Measurements from ENCODE around the gene ARHGEF2. TPM values are rescaled to one million over a fixed set of nuclear protein-coding genes. Genes with fewer than 3 reads are reported as not detected.

Gene ARHGEF2
- total and polyA plus RNA-seq, 2 of the 13 experiments (the other 11 are each of a cell fraction or from before 2014, with no cell fraction given), result 16.1 to 32.1 TPM

GRCh38 chr1:155940482-155940992 is 37.8 kb downstream of the ARHGEF2 start (continued):
- TF ChIP-seq MYC (CRISPR knock-in tag; IDR thresholded peaks at IDR 0.05; ENCODE audit: borderline replicate concordance) (no peak), ZNF562 (CRISPR knock-in tag; IDR thresholded peaks at IDR 0.05; ENCODE audit: borderline replicate concordance) (no peak), SP4 (CRISPR knock-in tag; IDR thresholded peaks at IDR 0.05) (no peak), XRCC5 (optimal IDR thresholded peaks at IDR 0.05; ENCODE audit: low read length) (no peak), ZFAT (CRISPR knock-in tag; conservative IDR thresholded peaks at IDR 0.05) (no peak), ZNF329 (CRISPR knock-in tag; IDR thresholded peaks at IDR 0.05; ENCODE audit: low read depth) (no peak), TAF1 (CRISPR knock-in tag; IDR thresholded peaks at IDR 0.05) (peak; percentile 35; the same call in 1 of the 2 replicates), ZNF101 (CRISPR knock-in tag; IDR thresholded peaks at IDR 0.05; ENCODE audit: borderline replicate concordance, low read depth) (no peak), TEAD2 (CRISPR knock-in tag; IDR thresholded peaks at IDR 0.05) (no peak), NFRKB (IDR thresholded peaks at IDR 0.05) (no peak), ZNF75D (CRISPR knock-in tag; IDR thresholded peaks at IDR 0.05; ENCODE audit: borderline replicate concordance) (no peak), HDAC2 (CRISPR knock-in tag; IDR thresholded peaks at IDR 0.05) (peak; percentile 53), ZNF160 (CRISPR knock-in tag; IDR thresholded peaks at IDR 0.05) (no peak), ZNF44 (CRISPR knock-in tag; IDR thresholded peaks at IDR 0.05) (no peak), KDM1A (CRISPR knock-in tag; IDR thresholded peaks at IDR 0.05) (no peak), ZNF691 (CRISPR knock-in tag; IDR thresholded peaks at IDR 0.05; ENCODE audit: borderline replicate concordance, low read depth) (no peak), ARNT (IDR thresholded peaks at IDR 0.05) (no peak), KMT2A (CRISPR knock-in tag; IDR thresholded peaks at IDR 0.05) (no peak)
- TF ChIP-seq, protein P1, sequence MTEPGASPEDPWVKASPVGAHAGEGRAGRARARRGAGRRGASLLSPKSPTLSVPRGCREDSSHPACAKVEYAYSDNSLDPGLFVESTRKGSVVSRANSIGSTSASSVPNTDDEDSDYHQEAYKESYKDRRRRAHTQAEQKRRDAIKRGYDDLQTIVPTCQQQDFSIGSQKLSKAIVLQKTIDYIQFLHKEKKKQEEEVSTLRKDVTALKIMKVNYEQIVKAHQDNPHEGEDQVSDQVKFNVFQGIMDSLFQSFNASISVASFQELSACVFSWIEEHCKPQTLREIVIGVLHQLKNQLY (CRISPR knock-in tag; IDR thresholded peaks at IDR 0.05), result 0 out of 2 replicates have a peak, but pooled peaks have one; percentile 43
- TF ChIP-seq, protein P2, sequence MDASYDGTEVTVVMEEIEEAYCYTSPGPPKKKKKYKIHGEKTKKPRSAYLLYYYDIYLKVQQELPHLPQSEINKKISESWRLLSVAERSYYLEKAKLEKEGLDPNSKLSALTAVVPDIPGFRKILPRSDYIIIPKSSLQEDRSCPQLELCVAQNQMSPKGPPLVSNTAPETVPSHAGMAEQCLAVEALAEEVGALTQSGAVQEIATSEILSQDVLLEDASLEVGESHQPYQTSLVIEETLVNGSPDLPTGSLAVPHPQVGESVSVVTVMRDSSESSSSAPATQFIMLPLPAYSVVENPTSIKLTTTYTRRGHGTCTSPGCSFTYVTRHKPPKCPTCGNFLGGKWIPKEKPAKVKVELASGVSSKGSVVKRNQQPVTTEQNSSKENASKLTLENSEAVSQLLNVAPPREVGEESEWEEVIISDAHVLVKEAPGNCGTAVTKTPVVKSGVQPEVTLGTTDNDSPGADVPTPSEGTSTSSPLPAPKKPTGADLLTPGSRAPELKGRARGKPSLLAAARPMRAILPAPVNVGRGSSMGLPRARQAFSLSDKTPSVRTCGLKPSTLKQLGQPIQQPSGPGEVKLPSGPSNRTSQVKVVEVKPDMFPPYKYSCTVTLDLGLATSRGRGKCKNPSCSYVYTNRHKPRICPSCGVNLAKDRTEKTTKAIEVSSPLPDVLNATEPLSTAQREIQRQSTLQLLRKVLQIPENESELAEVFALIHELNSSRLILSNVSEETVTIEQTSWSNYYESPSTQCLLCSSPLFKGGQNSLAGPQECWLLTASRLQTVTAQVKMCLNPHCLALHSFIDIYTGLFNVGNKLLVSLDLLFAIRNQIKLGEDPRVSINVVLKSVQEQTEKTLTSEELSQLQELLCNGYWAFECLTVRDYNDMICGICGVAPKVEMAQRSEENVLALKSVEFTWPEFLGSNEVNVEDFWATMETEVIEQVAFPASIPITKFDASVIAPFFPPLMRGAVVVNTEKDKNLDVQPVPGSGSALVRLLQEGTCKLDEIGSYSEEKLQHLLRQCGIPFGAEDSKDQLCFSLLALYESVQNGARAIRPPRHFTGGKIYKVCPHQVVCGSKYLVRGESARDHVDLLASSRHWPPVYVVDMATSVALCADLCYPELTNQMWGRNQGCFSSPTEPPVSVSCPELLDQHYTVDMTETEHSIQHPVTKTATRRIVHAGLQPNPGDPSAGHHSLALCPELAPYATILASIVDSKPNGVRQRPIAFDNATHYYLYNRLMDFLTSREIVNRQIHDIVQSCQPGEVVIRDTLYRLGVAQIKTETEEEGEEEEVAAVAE (CRISPR knock-in tag; IDR thresholded peaks at IDR 0.05; ENCODE audit: borderline replicate concordance), result no peak
- TF ChIP-seq, protein P3, sequence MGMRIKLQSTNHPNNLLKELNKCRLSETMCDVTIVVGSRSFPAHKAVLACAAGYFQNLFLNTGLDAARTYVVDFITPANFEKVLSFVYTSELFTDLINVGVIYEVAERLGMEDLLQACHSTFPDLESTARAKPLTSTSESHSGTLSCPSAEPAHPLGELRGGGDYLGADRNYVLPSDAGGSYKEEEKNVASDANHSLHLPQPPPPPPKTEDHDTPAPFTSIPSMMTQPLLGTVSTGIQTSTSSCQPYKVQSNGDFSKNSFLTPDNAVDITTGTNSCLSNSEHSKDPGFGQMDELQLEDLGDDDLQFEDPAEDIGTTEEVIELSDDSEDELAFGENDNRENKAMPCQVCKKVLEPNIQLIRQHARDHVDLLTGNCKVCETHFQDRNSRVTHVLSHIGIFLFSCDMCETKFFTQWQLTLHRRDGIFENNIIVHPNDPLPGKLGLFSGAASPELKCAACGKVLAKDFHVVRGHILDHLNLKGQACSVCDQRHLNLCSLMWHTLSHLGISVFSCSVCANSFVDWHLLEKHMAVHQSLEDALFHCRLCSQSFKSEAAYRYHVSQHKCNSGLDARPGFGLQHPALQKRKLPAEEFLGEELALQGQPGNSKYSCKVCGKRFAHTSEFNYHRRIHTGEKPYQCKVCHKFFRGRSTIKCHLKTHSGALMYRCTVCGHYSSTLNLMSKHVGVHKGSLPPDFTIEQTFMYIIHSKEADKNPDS (CRISPR knock-in tag; IDR thresholded peaks at IDR 0.05), result no peak
- TF ChIP-seq, protein P4, sequence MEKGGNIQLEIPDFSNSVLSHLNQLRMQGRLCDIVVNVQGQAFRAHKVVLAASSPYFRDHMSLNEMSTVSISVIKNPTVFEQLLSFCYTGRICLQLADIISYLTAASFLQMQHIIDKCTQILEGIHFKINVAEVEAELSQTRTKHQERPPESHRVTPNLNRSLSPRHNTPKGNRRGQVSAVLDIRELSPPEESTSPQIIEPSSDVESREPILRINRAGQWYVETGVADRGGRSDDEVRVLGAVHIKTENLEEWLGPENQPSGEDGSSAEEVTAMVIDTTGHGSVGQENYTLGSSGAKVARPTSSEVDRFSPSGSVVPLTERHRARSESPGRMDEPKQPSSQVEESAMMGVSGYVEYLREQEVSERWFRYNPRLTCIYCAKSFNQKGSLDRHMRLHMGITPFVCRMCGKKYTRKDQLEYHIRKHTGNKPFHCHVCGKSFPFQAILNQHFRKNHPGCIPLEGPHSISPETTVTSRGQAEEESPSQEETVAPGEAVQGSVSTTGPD (CRISPR knock-in tag; IDR thresholded peaks at IDR 0.05), result no peak

Measured in HepG2 (cell line).